HG02571 (cell line): ENCODE measurements around the gene EYA4.
"Not testable (repeated sequence)": the region's sequence is repeated elsewhere in the genome, so short reads cannot be mapped to it uniquely, and the experiment has no call there.

Experiments
- ATAC-seq: cut with Tn5 transposase; IDR thresholded peaks from one replicate; pipeline ENCODE4 v1.9.1; 2021; ENCODE audit warnings: mild to moderate bottlenecking, moderate library complexity; ENCODE audit not compliant: unreplicated experiment

The EYA4 gene

DNA sequence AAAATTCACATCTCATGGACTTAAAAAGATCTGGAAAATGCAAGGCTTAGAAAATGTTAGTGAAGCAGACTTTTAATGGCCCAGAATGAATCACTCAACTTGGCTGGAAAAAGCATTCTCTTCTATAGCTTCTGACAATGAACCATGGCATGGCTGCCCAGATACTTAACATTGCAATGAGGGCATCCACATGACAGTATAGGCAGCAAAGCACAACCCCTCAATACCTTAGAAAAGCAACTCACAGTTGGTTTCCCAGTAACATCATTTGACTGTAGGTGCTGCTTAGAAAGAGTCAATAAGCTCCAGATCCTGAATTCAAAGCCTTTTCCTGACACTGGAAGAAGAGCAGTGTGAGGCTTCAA is 155.8 kb downstream of the EYA4 start:
- no peak for ATAC-seq

DNA sequence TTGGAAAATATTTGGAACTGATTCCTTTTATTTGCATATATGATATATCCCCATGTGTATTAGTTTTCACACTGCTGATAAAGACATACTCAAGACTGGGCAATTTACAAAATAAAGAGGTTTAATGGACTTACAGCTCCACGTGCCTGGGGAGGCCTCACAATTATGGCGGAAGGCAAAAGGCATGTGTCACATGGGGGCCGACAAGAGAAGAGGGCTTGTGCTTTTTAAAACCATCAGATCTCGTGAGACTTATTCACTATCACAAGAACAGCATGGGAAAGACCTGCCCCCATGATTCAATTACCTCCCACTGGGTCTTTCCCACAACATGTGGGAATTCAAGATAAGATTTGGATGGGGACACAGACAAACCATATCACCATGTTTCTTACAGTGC is 156.4 kb downstream of the EYA4 start:
- ATAC-seq = not testable (repeated sequence)

DNA sequence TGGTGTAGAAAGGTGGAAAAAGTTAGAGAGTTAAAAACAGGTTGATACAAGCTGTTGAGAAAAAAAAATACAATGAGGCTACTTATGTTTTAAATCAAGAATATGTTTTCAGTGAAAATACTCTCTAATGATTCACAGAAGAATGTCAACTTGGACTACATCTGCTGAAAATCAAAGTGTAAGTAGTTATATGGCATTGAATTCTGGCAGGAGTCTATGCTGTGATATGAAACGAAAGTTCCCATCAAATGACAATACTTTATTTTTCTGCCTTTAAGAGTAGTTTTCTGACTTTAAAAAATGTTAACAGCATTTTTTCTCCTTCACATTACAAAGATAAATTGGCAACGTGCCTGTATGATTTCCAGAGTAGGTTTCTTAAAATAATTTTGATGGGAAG is 158.3 kb downstream of the EYA4 start:
- no peak for ATAC-seq

DNA sequence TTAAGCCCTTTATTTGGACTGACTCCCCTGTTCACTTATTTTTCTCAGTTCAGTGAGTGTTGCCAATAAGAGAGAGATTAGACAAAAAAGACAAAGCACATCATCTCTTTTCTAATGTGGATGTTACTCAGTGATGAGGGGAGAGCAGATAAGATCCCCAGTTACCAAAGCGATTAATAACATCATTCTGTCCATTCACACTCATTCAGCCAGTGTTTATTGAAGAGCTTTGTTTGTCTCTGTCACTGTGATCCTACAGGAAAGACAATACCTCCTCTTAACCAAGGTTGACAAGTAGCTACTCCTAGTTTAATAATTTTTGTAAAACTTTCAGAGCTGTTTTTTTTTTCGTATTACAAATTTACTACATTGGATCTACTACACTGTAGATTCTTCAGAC is 163.0 kb downstream of the EYA4 start:
- ATAC-seq = no peak

DNA sequence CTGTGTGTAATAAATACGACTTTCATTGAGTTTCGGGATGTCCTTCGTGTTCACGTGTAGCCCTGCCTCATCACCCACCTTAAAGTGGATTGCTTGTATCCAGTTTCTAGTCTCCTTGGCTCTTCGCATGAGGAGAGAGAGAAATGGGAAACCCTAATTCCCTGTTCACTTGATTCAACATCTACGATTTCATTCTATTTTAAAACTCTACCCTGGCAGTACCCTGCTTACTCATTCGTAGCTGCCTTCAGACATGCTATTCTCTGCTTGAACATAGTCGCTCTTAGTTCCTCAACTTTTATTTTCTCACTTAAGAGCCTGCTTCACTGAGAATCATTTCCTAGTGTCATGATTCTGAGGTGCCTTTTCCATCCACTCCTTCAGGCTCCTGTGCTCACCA is 163.6 kb downstream of the EYA4 start:
- ATAC-seq = no peak

DNA sequence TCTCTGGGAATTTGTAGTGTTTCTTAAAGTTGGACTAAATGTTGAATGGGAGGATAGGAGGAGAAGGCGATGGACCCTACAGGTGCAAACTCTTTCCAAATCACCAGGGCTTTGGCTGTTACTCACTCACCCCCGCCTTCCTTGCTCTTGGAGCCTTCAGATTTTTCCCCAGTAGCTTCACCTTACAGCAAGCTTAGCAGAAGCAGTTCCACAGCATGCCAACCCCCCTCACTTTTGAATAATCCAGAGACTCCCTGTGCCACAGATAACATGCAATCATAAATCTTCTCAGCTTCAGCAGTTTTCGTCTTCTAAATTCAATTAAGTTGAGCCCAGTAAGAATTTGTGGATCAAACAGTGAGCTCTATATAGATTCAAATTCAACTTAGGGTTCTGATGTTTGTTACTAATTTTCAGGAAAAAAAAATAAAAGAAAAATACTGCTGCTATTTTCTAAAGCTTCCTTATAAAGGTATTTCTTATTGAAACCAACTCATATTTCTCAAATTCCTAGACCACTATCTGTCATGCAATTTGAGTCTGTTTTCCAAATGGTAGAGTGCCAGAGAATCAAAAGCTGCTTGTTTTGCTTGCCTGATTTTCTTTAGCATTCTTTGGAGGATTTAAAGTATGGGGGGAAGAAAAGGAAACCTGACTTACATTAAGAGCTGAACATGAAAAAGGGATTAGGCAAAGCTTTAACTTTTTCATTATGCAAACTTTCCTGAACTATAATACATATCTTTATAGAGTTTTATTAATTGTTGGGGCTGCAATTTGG is 166.4 kb downstream of the EYA4 start:
- ATAC-seq = no peak

DNA sequence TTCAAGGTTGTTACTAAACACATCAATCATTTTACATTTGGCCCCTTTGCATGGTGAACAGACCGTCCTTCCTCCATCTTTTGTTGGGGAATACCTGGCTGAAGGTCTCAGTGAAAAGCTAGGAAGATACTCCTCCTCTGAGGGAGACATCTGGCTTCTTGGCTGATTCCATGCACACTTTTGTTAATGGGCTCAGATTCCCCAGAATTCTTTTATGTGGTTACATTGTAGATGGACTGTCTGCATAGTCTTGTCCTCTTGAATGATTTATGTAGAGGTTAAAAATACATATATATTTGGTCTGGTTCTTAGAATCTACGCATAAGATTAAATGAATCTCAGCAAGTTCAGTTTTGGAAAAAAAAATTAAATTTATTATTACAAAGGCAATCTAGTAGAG is 167.0 kb downstream of the EYA4 start:
- no peak for ATAC-seq

DNA sequence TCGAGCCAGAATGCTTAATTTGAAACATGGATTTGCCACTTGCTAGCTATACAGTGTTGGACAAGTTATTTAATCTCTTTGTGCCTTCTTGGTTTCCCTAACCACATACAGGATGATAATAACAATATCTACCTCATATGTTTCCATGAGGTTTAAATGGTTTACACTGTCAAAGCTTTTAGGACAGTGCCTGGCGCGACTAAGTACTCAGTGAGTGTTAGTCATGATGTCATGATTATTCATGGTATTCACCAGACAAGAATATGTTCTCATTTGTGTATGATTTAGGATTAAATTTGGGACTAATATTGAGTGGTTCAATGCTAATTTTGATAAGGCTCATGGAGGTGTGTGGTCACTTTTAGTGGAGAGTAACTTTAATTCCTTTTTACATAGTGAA is 167.4 kb downstream of the EYA4 start:
- no peak for ATAC-seq

DNA sequence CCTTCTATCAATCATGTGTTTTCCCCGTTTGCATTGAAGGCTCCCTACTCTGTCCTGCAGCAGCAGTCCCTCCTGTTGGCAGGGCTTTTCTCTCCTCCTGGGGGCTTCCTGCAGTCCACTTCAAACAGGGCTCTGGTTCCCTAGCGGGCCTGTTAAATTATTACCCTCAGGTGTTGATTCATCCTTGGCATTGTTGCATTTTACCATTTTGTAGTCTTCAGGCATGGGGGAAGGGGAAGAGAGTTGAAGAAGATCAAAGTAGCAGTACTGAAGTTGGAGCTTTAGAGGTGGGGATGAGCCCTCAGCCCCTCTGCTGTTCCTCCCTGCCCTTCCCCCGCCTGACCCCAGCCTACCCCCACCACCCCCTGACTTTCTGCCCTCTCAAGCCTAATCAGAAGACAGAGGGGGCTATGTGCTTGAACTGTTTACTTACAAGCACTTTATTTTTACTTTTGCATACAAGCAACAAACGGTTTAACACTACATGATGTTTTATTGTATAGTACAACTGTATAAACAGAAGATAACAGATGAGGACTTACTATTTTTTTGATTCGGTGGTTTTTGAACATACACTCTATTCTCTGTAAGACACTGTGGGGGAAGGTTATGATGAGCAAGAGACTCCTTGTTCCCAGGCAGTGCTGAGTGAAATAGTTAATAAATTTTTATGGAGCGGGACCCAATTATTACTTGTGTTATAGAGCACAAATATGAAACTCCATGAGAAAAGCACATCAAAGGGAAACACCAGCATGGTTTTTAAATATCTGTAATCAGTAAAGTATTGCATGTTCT is 169.7 kb downstream of the EYA4 start:
- ATAC-seq = no peak

DNA sequence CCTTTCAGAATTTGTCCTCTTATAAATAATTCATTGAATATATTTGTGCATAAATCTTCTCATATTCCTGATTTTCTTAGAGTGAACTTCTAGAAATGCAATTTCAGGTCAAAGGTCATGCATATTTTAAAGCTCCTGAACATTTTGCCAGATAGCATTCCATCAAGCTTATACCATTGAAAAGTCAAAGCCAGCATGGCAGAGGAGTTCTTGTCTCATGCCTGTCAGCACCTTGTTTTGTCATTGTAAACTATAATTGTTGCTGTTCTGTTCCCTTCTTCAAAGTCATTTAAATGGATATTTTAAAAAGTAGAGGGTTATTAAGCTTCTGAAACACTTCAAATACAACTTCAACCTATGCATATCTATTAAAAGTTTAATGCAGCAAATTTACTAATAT is 170.6 kb downstream of the EYA4 start:
- ATAC-seq = no peak

DNA sequence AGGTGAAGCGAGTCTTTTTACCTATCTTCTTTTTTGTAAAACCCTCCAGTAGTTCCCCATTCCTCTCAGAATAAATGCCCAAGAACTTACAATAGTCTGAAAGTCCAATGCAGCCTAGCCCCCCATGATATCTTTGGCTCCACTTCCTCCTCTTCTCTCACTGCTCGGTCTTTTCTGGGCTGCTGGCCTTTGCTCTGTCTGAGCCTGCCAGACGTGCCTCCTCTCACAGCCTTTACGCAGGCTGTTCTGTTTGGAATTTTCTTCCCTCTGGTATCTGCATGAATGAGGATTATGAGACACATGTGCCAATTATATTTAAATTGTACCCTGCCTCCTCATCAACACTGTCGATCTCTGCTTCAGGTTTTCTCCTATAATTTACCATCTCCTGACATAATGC is 174.1 kb downstream of the EYA4 start:
- ATAC-seq = no peak

DNA sequence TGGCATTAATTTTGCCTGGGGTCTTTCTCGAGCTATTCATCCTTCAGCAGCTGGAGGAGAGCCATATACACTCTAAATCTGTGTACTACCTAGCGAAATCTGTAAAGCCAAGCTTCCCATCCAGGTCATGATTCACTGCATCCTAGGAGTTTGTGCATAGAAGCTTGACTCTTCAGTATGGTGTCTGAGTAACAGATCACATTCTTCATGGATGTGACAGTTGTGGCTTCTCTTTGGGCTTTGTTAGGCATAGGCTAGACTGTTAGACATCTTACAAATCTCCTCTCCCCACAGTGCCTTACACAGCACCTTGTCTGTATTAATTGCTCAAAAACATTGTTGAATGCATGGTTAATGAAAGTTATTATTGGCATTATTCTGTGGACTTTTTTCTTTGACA is 177.0 kb downstream of the EYA4 start:
- ATAC-seq = no peak

DNA sequence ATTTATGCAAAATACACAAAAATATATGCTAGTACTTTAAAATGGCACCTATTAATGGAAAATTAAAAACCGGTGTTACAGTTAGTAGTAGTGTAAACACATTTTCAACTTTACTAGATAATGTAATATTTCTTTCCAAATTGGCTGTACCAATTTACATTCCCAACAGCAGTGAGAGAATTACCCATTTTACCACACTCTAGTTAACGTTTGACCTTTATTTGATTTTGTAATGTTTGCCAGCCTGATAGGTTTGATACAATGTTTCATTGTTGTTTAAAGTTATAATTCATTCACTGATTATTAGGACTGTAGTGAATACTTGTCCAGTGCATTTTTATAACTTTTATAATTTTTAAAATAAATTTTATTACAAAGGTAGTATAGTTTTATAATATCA is 182.1 kb downstream of the EYA4 start:
- ATAC-seq = no peak

DNA sequence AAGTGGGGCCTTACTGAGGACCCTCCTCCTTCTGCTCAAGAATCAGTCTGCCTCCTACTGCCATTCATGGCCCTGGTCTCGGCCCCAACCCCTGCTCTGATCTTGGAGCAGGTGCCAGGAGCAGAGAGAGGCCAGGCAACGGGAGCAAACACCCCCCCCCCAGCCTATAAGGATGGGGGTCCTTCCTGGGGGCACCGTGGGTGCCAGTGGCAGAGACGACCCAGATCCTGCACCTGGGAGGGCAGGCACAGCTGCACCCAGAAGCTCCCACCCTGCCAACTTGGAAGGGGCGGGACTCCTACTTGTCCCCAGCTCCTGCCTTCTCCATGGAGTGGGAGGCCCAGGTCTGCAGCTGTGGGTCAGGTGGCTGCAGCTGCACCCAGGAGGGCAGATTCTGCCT is 183.2 kb downstream of the EYA4 start:
- no peak for ATAC-seq

DNA sequence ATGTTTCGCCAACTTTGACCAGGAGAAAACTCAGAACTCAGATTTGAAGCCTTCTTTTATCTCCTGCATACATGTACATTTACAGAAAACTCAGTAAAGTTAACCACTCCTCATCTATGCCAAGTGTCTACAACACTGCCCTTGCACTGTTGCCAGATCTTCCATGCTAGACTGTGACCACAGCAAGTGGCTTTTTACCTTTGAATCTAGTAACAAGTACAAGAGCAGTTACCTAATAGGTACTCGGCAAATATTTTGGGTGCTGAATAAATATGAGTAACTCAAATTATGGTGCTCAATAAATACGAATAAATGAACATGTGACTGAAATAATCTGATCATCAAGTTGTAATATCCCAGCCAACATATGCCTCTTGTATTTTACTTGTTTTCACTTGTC is 184.9 kb downstream of the EYA4 start:
- ATAC-seq = no peak

DNA sequence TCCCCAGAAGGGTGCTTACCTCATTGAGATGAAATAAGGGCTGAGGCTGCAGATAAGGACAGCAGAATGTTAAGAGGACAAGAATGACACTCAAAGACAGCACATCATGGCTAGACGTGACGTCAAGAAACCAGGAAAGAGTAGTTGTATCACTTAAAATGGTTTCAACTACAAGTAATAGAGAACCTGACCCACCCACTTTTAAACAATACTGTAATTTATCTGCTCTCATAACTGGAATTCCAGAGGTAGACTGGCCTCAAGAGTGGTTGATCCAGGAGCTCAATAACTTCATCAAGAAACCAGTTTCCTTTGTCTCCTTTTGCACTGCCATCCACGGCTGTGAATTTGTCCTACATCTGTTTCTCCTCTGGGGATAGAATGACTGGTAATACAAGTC is 187.1 kb downstream of the EYA4 start:
- ATAC-seq = no peak

DNA sequence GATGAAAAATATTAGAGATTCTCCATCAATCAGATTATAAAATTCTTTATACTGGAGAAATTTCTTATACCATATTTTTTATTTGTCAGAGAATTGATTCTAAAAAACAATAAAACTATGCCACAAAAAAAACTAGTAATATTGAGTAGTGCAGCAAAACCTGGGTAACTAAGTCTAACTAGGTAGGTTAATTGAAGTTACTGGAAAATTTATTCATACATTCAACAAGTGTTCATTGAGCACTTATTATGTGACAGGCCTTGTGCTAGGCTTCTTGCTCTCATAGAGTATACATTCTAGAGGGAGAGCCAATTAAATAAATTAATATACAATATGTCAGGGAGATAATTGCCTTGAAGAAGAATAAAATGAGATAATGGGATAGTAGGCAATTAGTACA is 189.4 kb downstream of the EYA4 start:
- ATAC-seq = no peak

DNA sequence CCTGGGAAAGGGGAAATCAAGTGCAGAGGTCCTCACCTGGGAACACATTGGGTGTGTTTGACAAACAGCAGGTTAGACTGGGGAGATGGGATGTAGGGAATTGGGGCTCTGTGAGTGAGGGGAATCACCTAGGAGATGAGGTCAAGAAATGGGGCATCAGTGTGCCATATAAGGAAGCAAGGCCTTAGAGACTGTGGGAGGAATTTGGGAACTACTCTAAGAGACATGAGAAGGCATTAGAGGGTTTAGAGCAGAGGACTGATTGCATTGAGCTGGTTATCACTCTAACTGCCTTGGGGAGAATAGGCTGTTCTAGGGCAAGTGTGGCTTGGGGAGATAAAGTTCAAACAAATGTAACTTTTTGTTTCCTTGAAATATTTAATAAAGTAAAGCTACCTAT is 189.9 kb downstream of the EYA4 start:
- no peak for ATAC-seq

DNA sequence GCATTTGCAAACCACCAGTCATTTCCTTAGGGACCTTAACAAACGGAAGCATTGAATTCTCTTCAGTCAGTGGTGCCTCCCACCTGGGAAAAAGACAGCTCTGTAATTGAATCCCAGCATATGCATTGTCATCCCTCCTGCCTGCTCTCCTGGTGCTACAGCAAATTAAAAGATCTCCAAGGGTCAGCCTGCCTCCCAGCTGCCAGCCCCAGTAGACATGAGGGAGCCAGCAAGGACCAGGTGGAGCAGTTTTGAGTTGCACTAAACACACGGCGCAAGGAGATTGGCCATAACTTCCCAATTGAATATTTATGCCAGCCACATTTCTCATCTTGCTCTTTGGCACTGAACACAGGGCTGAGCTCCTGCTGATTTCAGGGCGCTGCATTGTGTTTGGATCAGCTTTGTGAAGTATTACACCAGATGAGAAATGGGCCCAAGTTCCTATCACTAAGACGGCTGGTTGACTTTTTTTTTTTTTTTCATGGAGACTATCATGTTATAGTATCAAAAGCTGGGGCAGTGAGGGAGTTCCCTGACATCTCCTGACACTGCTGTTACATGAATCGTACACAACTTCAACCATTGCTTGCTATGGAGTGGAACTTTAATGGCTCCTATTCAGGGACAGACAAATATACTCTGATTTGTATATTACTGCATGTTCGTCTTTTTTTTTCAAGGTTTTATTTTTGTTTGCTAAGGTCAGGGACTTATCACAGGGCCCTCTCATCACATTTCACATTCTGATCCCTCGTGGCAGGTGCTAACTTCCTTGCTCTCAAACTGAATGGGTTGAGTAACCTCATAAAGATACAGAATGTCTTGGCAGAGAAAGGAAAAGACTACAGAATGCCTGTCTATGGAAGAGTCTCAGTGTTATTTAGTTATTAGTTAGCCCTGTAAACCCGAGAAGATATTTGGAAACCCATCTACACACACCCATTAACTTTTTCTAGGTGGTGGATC is 191.1 kb downstream of the EYA4 start:
- no peak for ATAC-seq

DNA sequence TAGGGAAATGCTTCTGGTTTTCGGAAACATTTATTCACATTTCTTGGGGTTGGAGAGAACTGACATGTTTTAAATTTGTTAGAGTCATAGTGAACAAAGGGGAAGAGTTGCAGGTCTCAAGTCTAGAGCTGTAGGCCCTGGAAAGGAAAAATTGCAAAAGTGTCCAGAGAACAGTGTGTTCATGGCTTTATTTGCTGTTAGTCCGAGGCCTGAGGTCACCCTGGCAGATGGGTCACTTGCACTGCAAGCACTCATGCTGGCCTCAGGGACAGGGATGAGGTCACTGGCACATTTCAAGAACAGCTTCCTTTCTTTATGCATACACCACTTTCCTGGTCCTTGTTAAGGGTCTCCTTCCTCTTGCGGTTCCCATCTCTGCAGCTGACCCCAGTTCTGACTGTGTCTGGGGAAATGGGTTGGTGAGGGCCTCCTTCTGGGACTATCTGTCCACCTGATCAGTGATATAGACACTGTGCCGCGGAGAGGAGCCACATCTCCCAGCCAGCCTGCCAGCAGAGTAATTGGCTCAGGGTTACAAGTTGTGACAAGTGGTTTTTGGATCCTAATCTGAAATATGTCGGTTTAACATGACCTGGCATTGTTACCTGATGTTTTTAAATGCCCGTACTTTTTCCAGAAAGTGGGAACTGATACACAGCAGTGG is 194.0 kb downstream of the EYA4 start:
- no peak for ATAC-seq

DNA sequence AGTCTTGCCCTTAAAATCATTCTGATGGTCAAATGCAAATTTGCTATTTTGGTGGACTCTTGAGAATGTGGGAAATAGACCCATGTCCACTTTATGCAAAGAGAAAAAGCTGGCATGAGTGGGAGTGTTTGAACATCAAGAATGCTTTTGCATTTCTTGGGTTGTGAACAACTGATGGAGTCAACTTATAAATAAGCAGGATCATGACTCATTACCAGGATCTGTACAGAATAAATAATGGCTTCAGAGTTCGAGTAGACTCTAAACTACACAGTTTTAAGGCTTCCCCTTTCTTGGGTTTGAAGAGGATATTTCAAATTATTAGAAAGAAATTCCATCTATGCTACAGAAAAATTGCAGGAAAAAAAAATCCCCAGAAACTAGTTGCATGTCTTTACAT is 195.5 kb downstream of the EYA4 start:
- ATAC-seq = no peak
